ENCODE data around the gene CDK5RAP2.
"Not testable (repeated sequence)": the region's sequence is repeated elsewhere in the genome, so short reads cannot be mapped to it uniquely, and the experiment has no call there.

The CDK5RAP2 gene

GRCh38 chr9:120465685-120466407 is 114.1 kb downstream of the CDK5RAP2 start:
- DNase-seq (ENCODE audit: low spot score) = no peak

- DNase-seq (ENCODE audit: low spot score) = no peak
These were observed 115.0 kb downstream of the CDK5RAP2 start for GRCh38 chr9:120464887-120465421.

- no peak for DNase-seq (ENCODE audit: low spot score)
These were observed 115.6 kb downstream of the CDK5RAP2 start for GRCh38 chr9:120464176-120464886.

- no peak for DNase-seq (ENCODE audit: low spot score)
These were observed 116.2 kb downstream of the CDK5RAP2 start for GRCh38 chr9:120463765-120464164.

- not testable (repeated sequence) for DNase-seq (ENCODE audit: low spot score)
These were observed 118.3 kb downstream of the CDK5RAP2 start for GRCh38 chr9:120461677-120462076.

GRCh38 chr9:120456218-120456617 is 123.7 kb downstream of the CDK5RAP2 start:
- no peak for DNase-seq (ENCODE audit: low spot score)

- DNase-seq (ENCODE audit: low spot score) = no peak
These were observed 125.5 kb downstream of the CDK5RAP2 start for GRCh38 chr9:120454467-120454866.

GRCh38 chr9:120453792-120454191 is 126.2 kb downstream of the CDK5RAP2 start:
- no peak for DNase-seq (ENCODE audit: low spot score)

- no peak for DNase-seq (ENCODE audit: low spot score)
These were observed 127.3 kb downstream of the CDK5RAP2 start for GRCh38 chr9:120452631-120453030.

GRCh38 chr9:120450916-120451315 is 129.1 kb downstream of the CDK5RAP2 start:
- DNase-seq (ENCODE audit: low spot score) = peak; percentile 30

- no peak for DNase-seq (ENCODE audit: low spot score)
These were observed 130.4 kb downstream of the CDK5RAP2 start for GRCh38 chr9:120449566-120449965.

GRCh38 chr9:120447959-120448500 is 131.9 kb downstream of the CDK5RAP2 start:
- no peak for DNase-seq (ENCODE audit: low spot score)

GRCh38 chr9:120446671-120447070 is 133.3 kb downstream of the CDK5RAP2 start:
- DNase-seq (ENCODE audit: low spot score) = no peak

- no peak for DNase-seq (ENCODE audit: low spot score)
These were observed 136.0 kb downstream of the CDK5RAP2 start for GRCh38 chr9:120443976-120444375.

- DNase-seq (ENCODE audit: low spot score) = no peak
These were observed 136.5 kb downstream of the CDK5RAP2 start for GRCh38 chr9:120443489-120443888.

- no peak for DNase-seq (ENCODE audit: low spot score)
These were observed 137.5 kb downstream of the CDK5RAP2 start for GRCh38 chr9:120442308-120442995.

- no peak for DNase-seq (ENCODE audit: low spot score)
These were observed 138.3 kb downstream of the CDK5RAP2 start for GRCh38 chr9:120441426-120442307.

- DNase-seq (ENCODE audit: low spot score) = no peak
These were observed 139.2 kb downstream of the CDK5RAP2 start for GRCh38 chr9:120440791-120441190.

GRCh38 chr9:120439926-120440325 is 140.0 kb downstream of the CDK5RAP2 start:
- no peak for DNase-seq (ENCODE audit: low spot score)

- DNase-seq (ENCODE audit: low spot score) = no peak
These were observed 141.0 kb downstream of the CDK5RAP2 start for GRCh38 chr9:120438836-120439546.

GRCh38 chr9:120438111-120438510 is 141.9 kb downstream of the CDK5RAP2 start:
- DNase-seq (ENCODE audit: low spot score) = no peak
